ENCODE results near the gene LBX1.

GRCh38 chr10:101208543-101208942 is 20.7 kb downstream of the LBX1 start:
- TF ChIP-seq, protein P1, sequence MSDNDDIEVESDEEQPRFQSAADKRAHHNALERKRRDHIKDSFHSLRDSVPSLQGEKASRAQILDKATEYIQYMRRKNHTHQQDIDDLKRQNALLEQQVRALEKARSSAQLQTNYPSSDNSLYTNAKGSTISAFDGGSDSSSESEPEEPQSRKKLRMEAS (IDR thresholded peaks at IDR 0.05): no peak
- TF ChIP-seq, protein P2, sequence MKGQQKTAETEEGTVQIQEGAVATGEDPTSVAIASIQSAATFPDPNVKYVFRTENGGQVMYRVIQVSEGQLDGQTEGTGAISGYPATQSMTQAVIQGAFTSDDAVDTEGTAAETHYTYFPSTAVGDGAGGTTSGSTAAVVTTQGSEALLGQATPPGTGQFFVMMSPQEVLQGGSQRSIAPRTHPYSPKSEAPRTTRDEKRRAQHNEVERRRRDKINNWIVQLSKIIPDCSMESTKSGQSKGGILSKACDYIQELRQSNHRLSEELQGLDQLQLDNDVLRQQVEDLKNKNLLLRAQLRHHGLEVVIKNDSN (IDR thresholded peaks at IDR 0.05): no peak
- TF ChIP-seq EP300 (IDR thresholded peaks at IDR 0.05; ENCODE audit: borderline replicate concordance): no peak
- TF ChIP-seq ZBTB7A (IDR thresholded peaks at IDR 0.05; ENCODE audit: low read depth): no peak
- no peak for TF ChIP-seq TEAD4 (IDR thresholded peaks at IDR 0.05)
- TF ChIP-seq CEBPB (IDR thresholded peaks at IDR 0.05): no peak
- no peak for TF ChIP-seq REST (IDR thresholded peaks at IDR 0.05; ENCODE audit: low read depth)
- no peak for TF ChIP-seq NFIC (IDR thresholded peaks at IDR 0.05)
